ENCODE data around the gene GALNT4.

GALNT4 gene

GRCh38 chr12:89492883-89493282 is 31.7 kb downstream of the GALNT4 start:
- Histone ChIP-seq H3K4me3 (ENCODE audit: low read depth, low read length) (no peak overlapping the region), H3K9ac (ENCODE audit: low read length) (no peak overlapping the region), H3K4me1 (ENCODE audit: control insufficient read depth, insufficient read depth, low read length) (no peaks in the 10 kb centered on the region), H3K9me3 (ENCODE audit: control insufficient read depth, insufficient read depth, low read depth, low read length) (no peaks in the 10 kb centered on the region), H3K36me3 (ENCODE audit: control insufficient read depth, insufficient read depth, low read length) (no peaks in the 10 kb centered on the region), H3K27me3 (ENCODE audit: control insufficient read depth, insufficient read depth, low read length) (no peaks in the 10 kb centered on the region), H3K27ac (ENCODE audit: low read depth, low read length) (no peak overlapping the region)

GRCh38 chr12:89490922-89491321 is 33.7 kb downstream of the GALNT4 start:
- Histone ChIP-seq H3K36me3 (ENCODE audit: control insufficient read depth, insufficient read depth, low read length) (no peaks in the 10 kb centered on the region), H3K4me1 (ENCODE audit: control insufficient read depth, insufficient read depth, low read length) (peaks cover 3% of the 10 kb centered on the region; the same call in 1 of the 2 replicates), H3K4me3 (ENCODE audit: low read depth, low read length) (no peak overlapping the region), H3K9me3 (ENCODE audit: control insufficient read depth, insufficient read depth, low read depth, low read length) (no peaks in the 10 kb centered on the region), H3K27ac (ENCODE audit: low read depth, low read length) (no peak overlapping the region), H3K9ac (ENCODE audit: low read length) (no peak overlapping the region), H3K27me3 (ENCODE audit: control insufficient read depth, insufficient read depth, low read length) (no peaks in the 10 kb centered on the region)

GRCh38 chr12:89486264-89486663 is 38.3 kb downstream of the GALNT4 start:
- Histone ChIP-seq H3K9me3 (ENCODE audit: control insufficient read depth, insufficient read depth, low read depth, low read length) (no peaks in the 10 kb centered on the region), H3K27me3 (ENCODE audit: control insufficient read depth, insufficient read depth, low read length) (no peaks in the 10 kb centered on the region), H3K4me3 (ENCODE audit: low read depth, low read length) (no peak overlapping the region), H3K27ac (ENCODE audit: low read depth, low read length) (no peak overlapping the region), H3K4me1 (ENCODE audit: control insufficient read depth, insufficient read depth, low read length) (peaks cover 3% of the 10 kb centered on the region; the same call in 1 of the 2 replicates), H3K36me3 (ENCODE audit: control insufficient read depth, insufficient read depth, low read length) (no peaks in the 10 kb centered on the region), H3K9ac (ENCODE audit: low read length) (no peak overlapping the region)

GRCh38 chr12:89484470-89484869 is 40.1 kb downstream of the GALNT4 start:
- Histone ChIP-seq H3K9ac (ENCODE audit: low read length) (no peak overlapping the region), H3K9me3 (ENCODE audit: control insufficient read depth, insufficient read depth, low read depth, low read length) (no peaks in the 10 kb centered on the region), H3K4me3 (ENCODE audit: low read depth, low read length) (no peak overlapping the region), H3K27me3 (ENCODE audit: control insufficient read depth, insufficient read depth, low read length) (no peaks in the 10 kb centered on the region), H3K36me3 (ENCODE audit: control insufficient read depth, insufficient read depth, low read length) (no peaks in the 10 kb centered on the region), H3K27ac (ENCODE audit: low read depth, low read length) (no peak overlapping the region), H3K4me1 (ENCODE audit: control insufficient read depth, insufficient read depth, low read length) (peaks cover 3% of the 10 kb centered on the region; the same call in 1 of the 2 replicates)

GRCh38 chr12:89481213-89481914 is 43.2 kb downstream of the GALNT4 start:
- Histone ChIP-seq H3K36me3 (ENCODE audit: control insufficient read depth, insufficient read depth, low read length) (no peaks in the 10 kb centered on the region), H3K9ac (ENCODE audit: low read length) (no peak overlapping the region), H3K27ac (ENCODE audit: low read depth, low read length) (no peak overlapping the region), H3K9me3 (ENCODE audit: control insufficient read depth, insufficient read depth, low read depth, low read length) (no peaks in the 10 kb centered on the region), H3K4me3 (ENCODE audit: low read depth, low read length) (no peak overlapping the region), H3K27me3 (ENCODE audit: control insufficient read depth, insufficient read depth, low read length) (no peaks in the 10 kb centered on the region), H3K4me1 (ENCODE audit: control insufficient read depth, insufficient read depth, low read length) (peaks cover 1% of the 10 kb centered on the region; the same call in 1 of the 2 replicates)

- Histone ChIP-seq H3K9ac (ENCODE audit: low read length) (no peak overlapping the region), H3K9me3 (ENCODE audit: control insufficient read depth, insufficient read depth, low read depth, low read length) (no peaks in the 10 kb centered on the region)
Observed at GRCh38 chr12:89479982-89480381, 44.6 kb downstream of the GALNT4 start.

GRCh38 chr12:89477633-89478279 is 46.8 kb downstream of the GALNT4 start:
- H3K36me3 ChIP-seq (ENCODE audit: control insufficient read depth, insufficient read depth, low read length) = no peaks in the 10 kb centered on the region
- no peaks in the 10 kb centered on the region for H3K9me3 ChIP-seq (ENCODE audit: control insufficient read depth, insufficient read depth, low read depth, low read length)
- no peaks in the 10 kb centered on the region for H3K27me3 ChIP-seq (ENCODE audit: control insufficient read depth, insufficient read depth, low read length)
- H3K4me1 ChIP-seq (ENCODE audit: control insufficient read depth, insufficient read depth, low read length) = no peaks in the 10 kb centered on the region
- no peak overlapping the region for H3K4me3 ChIP-seq (ENCODE audit: low read depth, low read length)
- H3K9ac ChIP-seq (ENCODE audit: low read length) = no peak overlapping the region
- H3K27ac ChIP-seq (ENCODE audit: low read depth, low read length) = no peak overlapping the region

More at GRCh38 chr12:89479982-89480381, 44.6 kb downstream of the GALNT4 start:
- Histone ChIP-seq H3K4me1 (ENCODE audit: control insufficient read depth, insufficient read depth, low read length) (no peaks in the 10 kb centered on the region), H3K27ac (ENCODE audit: low read depth, low read length) (no peak overlapping the region), H3K27me3 (ENCODE audit: control insufficient read depth, insufficient read depth, low read length) (no peaks in the 10 kb centered on the region), H3K4me3 (ENCODE audit: low read depth, low read length) (no peak overlapping the region), H3K36me3 (ENCODE audit: control insufficient read depth, insufficient read depth, low read length) (no peaks in the 10 kb centered on the region)

GRCh38 chr12:89476904-89477595 is 47.5 kb downstream of the GALNT4 start:
- Histone ChIP-seq H3K4me3 (ENCODE audit: low read depth, low read length) (no peak overlapping the region), H3K9me3 (ENCODE audit: control insufficient read depth, insufficient read depth, low read depth, low read length) (no peaks in the 10 kb centered on the region), H3K36me3 (ENCODE audit: control insufficient read depth, insufficient read depth, low read length) (no peaks in the 10 kb centered on the region), H3K9ac (ENCODE audit: low read length) (no peak overlapping the region), H3K27ac (ENCODE audit: low read depth, low read length) (no peak overlapping the region), H3K27me3 (ENCODE audit: control insufficient read depth, insufficient read depth, low read length) (no peaks in the 10 kb centered on the region), H3K4me1 (ENCODE audit: control insufficient read depth, insufficient read depth, low read length) (no peaks in the 10 kb centered on the region)

- Histone ChIP-seq H3K27ac (ENCODE audit: low read depth, low read length) (no peak overlapping the region), H3K36me3 (ENCODE audit: control insufficient read depth, insufficient read depth, low read length) (no peaks in the 10 kb centered on the region), H3K9ac (ENCODE audit: low read length) (no peak overlapping the region), H3K27me3 (ENCODE audit: control insufficient read depth, insufficient read depth, low read length) (no peaks in the 10 kb centered on the region), H3K4me1 (ENCODE audit: control insufficient read depth, insufficient read depth, low read length) (no peaks in the 10 kb centered on the region), H3K9me3 (ENCODE audit: control insufficient read depth, insufficient read depth, low read depth, low read length) (no peaks in the 10 kb centered on the region), H3K4me3 (ENCODE audit: low read depth, low read length) (no peak overlapping the region)
Observed at GRCh38 chr12:89476232-89476631, 48.4 kb downstream of the GALNT4 start.

- no peaks in the 10 kb centered on the region for H3K27me3 ChIP-seq (ENCODE audit: control insufficient read depth, insufficient read depth, low read length)
- H3K9ac ChIP-seq (ENCODE audit: low read length) = no peak overlapping the region
- no peaks in the 10 kb centered on the region for H3K9me3 ChIP-seq (ENCODE audit: control insufficient read depth, insufficient read depth, low read depth, low read length)
- H3K4me1 ChIP-seq (ENCODE audit: control insufficient read depth, insufficient read depth, low read length) = no peaks in the 10 kb centered on the region
- H3K27ac ChIP-seq (ENCODE audit: low read depth, low read length) = no peak overlapping the region
- H3K4me3 ChIP-seq (ENCODE audit: low read depth, low read length) = no peak overlapping the region
- no peaks in the 10 kb centered on the region for H3K36me3 ChIP-seq (ENCODE audit: control insufficient read depth, insufficient read depth, low read length)
Observed at GRCh38 chr12:89475203-89475990, 49.2 kb downstream of the GALNT4 start.
